Measurements from ENCODE around the gene MCC.

Gene MCC

DNA sequence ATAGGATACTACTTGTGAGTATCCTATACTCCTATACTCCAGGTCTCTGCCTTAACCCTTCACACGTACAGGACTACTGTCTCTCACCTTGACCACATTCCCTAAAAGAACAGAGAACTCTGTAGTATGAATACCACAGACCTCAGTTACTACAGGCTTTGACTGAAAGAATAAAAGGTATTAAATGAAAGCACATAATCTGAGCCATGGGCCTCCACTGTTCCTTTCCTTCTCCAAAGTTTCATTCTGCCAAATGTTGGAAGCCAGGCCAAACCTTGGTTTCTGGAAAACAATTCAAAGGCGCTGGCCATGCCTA is 244.9 kb downstream of the MCC start:
- no peak overlapping the region for H3K56ac ChIP-seq (ENCODE audit: low read length)
- no peak for DNase-seq

DNA sequence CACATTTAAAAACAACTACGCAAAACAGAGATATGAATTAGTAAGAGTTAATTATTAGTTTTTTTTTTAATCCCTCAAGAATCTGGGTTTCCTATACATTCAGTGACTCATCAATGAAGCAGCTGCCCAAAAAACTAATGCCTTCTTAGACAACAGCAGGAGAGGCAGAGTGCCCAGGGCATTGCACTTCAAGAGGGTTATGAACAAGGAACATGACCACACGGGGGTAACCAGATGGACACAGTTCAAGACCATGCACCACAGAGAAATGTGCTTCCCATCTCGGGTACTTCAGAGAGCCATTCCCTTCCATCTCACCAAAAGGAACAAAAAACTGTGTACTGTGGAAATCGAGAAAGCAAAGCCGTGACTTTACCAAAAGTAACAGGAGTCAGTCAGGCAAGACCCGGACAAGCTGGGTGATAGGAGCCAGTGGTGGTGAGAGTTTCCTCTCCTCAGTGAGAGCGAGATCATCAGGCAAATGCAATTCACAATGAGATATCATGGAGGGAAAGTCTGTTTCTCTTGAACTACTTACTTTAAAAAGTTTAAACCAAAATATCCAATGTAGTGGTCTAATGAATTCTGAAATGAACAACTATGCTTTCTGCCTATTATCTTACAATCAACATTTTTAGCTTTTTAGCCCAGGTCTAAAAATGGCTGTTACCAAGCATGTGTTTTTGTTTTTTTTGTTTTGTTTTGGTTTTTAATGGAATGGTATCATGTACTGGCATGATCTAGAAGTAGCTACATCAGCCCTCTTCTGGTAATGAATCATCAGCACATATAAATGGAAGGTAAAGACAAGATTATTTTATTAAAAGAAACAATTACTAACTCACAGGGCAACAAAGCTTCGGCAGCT is 245.5 kb downstream of the MCC start:
- H3K79me1 ChIP-seq (ENCODE audit: low read length), result peaks cover 23% of the 10 kb centered on the region
- no peak overlapping the region for H3K18ac ChIP-seq (ENCODE audit: low read length)
- H3K27ac ChIP-seq (ENCODE audit: low read depth, low read length), result no peak overlapping the region
- H3K23ac ChIP-seq (ENCODE audit: low read length), result no peak overlapping the region
- no CpG with 5 or more reads among the region's 8 CpGs for WGBS (ENCODE audit: extremely low coverage, insufficient coverage, low lambda C conversion rate)
- H3K56ac ChIP-seq (ENCODE audit: low read length), result no peak overlapping the region
- H3K4me2 ChIP-seq (ENCODE audit: low read length), result no peak overlapping the region
- peak overlapping the region; percentile 61 for H4K5ac ChIP-seq (ENCODE audit: low read length)
- H3K4me1 ChIP-seq (ENCODE audit: control insufficient read depth, low read depth, low read length), result peaks cover 35% of the 10 kb centered on the region
- H3K36me3 ChIP-seq (ENCODE audit: control insufficient read depth, insufficient read depth, low read length), result no peaks in the 10 kb centered on the region
- no peak for DNase-seq
- H2BK15ac ChIP-seq (replicated peaks; ENCODE audit: low read depth), result no peak overlapping the region
- no peak overlapping the region for H2BK120ac ChIP-seq (ENCODE audit: low read depth, low read length)
- peak overlapping the region; percentile 12 for H2BK5ac ChIP-seq (ENCODE audit: low read length)
- no peak overlapping the region for H3K4ac ChIP-seq (ENCODE audit: low read depth, low read length)
- no peak overlapping the region for H3K4me3 ChIP-seq (ENCODE audit: low read length)
- H3K9ac ChIP-seq (ENCODE audit: low read length), result no peak overlapping the region
- H3K79me2 ChIP-seq (ENCODE audit: control insufficient read depth, insufficient read depth, low read length), result peaks cover 41% of the 10 kb centered on the region
- H3K27me3 ChIP-seq (ENCODE audit: insufficient read depth, low read length, poor library complexity), result no peaks in the 10 kb centered on the region
- H4K8ac ChIP-seq (ENCODE audit: low read depth, low read length), result no peak overlapping the region
- H2AK5ac ChIP-seq (ENCODE audit: low read length), result peak overlapping the region; percentile 23

More for the DNA sequence above, 244.9 kb downstream of the MCC start:
- Histone ChIP-seq H3K23ac (ENCODE audit: low read length) (no peak overlapping the region), H2BK15ac (replicated peaks; ENCODE audit: low read depth) (no peak overlapping the region), H2AK5ac (ENCODE audit: low read length) (peak overlapping the region; percentile 27), H4K8ac (ENCODE audit: low read depth, low read length) (no peak overlapping the region), H4K5ac (ENCODE audit: low read length) (no peak overlapping the region), H3K9ac (ENCODE audit: low read length) (no peak overlapping the region), H3K4me1 (ENCODE audit: control insufficient read depth, low read depth, low read length) (peaks cover 34% of the 10 kb centered on the region), H3K4ac (ENCODE audit: low read depth, low read length) (no peak overlapping the region), H3K36me3 (ENCODE audit: control insufficient read depth, insufficient read depth, low read length) (no peaks in the 10 kb centered on the region), H3K18ac (ENCODE audit: low read length) (no peak overlapping the region), H3K79me1 (ENCODE audit: low read length) (peaks cover 24% of the 10 kb centered on the region), H3K27ac (ENCODE audit: low read depth, low read length) (no peak overlapping the region), H3K79me2 (ENCODE audit: control insufficient read depth, insufficient read depth, low read length) (peaks cover 40% of the 10 kb centered on the region), H3K4me3 (ENCODE audit: low read length) (no peak overlapping the region), H2BK5ac (ENCODE audit: low read length) (no peak overlapping the region), H3K27me3 (ENCODE audit: insufficient read depth, low read length, poor library complexity) (no peaks in the 10 kb centered on the region), H2BK120ac (ENCODE audit: low read depth, low read length) (no peak overlapping the region), H3K4me2 (ENCODE audit: low read length) (no peak overlapping the region)
- WGBS (ENCODE audit: extremely low coverage, insufficient coverage, low lambda C conversion rate), result no CpG with 5 or more reads among the region's 2 CpGs

- no peak overlapping the region for H4K8ac ChIP-seq (ENCODE audit: low read depth, low read length)
- H3K23ac ChIP-seq (ENCODE audit: low read length), result no peak overlapping the region
- no peak overlapping the region for H3K4me3 ChIP-seq (ENCODE audit: low read length)
- no peaks in the 10 kb centered on the region for H3K27me3 ChIP-seq (ENCODE audit: insufficient read depth, low read length, poor library complexity)
- H3K4me1 ChIP-seq (ENCODE audit: control insufficient read depth, low read depth, low read length), result peaks cover 26% of the 10 kb centered on the region
- no peak for DNase-seq
- H2AK5ac ChIP-seq (ENCODE audit: low read length), result no peak overlapping the region
- WGBS (ENCODE audit: extremely low coverage, insufficient coverage, low lambda C conversion rate), result no CpG with 5 or more reads among the region's 3 CpGs
- H3K4ac ChIP-seq (ENCODE audit: low read depth, low read length), result no peak overlapping the region
- H3K27ac ChIP-seq (ENCODE audit: low read depth, low read length), result no peak overlapping the region
- peaks cover 38% of the 10 kb centered on the region for H3K79me2 ChIP-seq (ENCODE audit: control insufficient read depth, insufficient read depth, low read length)
- H3K79me1 ChIP-seq (ENCODE audit: low read length), result peaks cover 19% of the 10 kb centered on the region
- H2BK15ac ChIP-seq (replicated peaks; ENCODE audit: low read depth), result no peak overlapping the region
- no peak overlapping the region for H3K9ac ChIP-seq (ENCODE audit: low read length)
- no peak overlapping the region for H2BK120ac ChIP-seq (ENCODE audit: low read depth, low read length)
- no peak overlapping the region for H3K18ac ChIP-seq (ENCODE audit: low read length)
- no peaks in the 10 kb centered on the region for H3K36me3 ChIP-seq (ENCODE audit: control insufficient read depth, insufficient read depth, low read length)
- H2BK5ac ChIP-seq (ENCODE audit: low read length), result no peak overlapping the region
- H3K56ac ChIP-seq (ENCODE audit: low read length), result no peak overlapping the region
- H4K5ac ChIP-seq (ENCODE audit: low read length), result no peak overlapping the region
- H3K4me2 ChIP-seq (ENCODE audit: low read length), result no peak overlapping the region
Observed at GRCh38 chr5:113240951-113241726, 247.1 kb downstream of the MCC start.

DNA sequence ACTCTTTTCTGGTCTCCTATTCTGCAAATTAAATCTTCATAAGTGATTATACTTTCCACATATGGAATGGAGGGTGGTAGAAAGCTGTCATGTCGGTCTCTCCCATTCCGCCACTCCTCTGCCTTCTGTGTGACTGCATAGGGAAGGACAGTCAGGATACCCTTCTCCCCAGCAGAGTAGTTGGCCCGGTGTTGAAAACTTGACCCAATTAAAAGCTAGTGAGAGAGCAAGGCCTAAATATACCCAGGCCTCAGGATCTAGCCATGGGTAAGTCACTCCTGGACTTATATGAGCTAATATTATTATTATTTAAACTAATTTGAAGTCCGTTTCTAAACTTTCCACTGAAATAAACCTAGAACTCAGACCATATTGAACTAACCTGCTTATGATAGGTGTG is 248.2 kb downstream of the MCC start:
- H3K4me1 ChIP-seq (ENCODE audit: control insufficient read depth, low read depth, low read length), result peaks cover 25% of the 10 kb centered on the region
- DNase-seq, result no peak
- no peak overlapping the region for H3K4me2 ChIP-seq (ENCODE audit: low read length)
- H3K4ac ChIP-seq (ENCODE audit: low read depth, low read length), result no peak overlapping the region
- no peak overlapping the region for H3K18ac ChIP-seq (ENCODE audit: low read length)
- no peak overlapping the region for H3K4me3 ChIP-seq (ENCODE audit: low read length)
- no peak overlapping the region for H3K56ac ChIP-seq (ENCODE audit: low read length)
- H2BK15ac ChIP-seq (replicated peaks; ENCODE audit: low read depth), result no peak overlapping the region
- no peaks in the 10 kb centered on the region for H3K36me3 ChIP-seq (ENCODE audit: control insufficient read depth, insufficient read depth, low read length)
- no peak overlapping the region for H4K8ac ChIP-seq (ENCODE audit: low read depth, low read length)
- no peak overlapping the region for H3K9ac ChIP-seq (ENCODE audit: low read length)
- H2BK120ac ChIP-seq (ENCODE audit: low read depth, low read length), result no peak overlapping the region
- no peak overlapping the region for H3K23ac ChIP-seq (ENCODE audit: low read length)
- H3K27me3 ChIP-seq (ENCODE audit: insufficient read depth, low read length, poor library complexity), result no peaks in the 10 kb centered on the region
- WGBS (ENCODE audit: extremely low coverage, insufficient coverage, low lambda C conversion rate), result no CpG with 5 or more reads among the region's 4 CpGs
- H3K27ac ChIP-seq (ENCODE audit: low read depth, low read length), result no peak overlapping the region
- H3K79me2 ChIP-seq (ENCODE audit: control insufficient read depth, insufficient read depth, low read length), result peaks cover 36% of the 10 kb centered on the region
- peaks cover 19% of the 10 kb centered on the region for H3K79me1 ChIP-seq (ENCODE audit: low read length)
- H2BK5ac ChIP-seq (ENCODE audit: low read length), result no peak overlapping the region
- no peak overlapping the region for H4K5ac ChIP-seq (ENCODE audit: low read length)
- no peak overlapping the region for H2AK5ac ChIP-seq (ENCODE audit: low read length)

GRCh38 chr5:113237893-113238292 is 250.4 kb downstream of the MCC start:
- H3K4me1 ChIP-seq (ENCODE audit: control insufficient read depth, low read depth, low read length), result peaks cover 23% of the 10 kb centered on the region
- H3K23ac ChIP-seq (ENCODE audit: low read length), result no peak overlapping the region
- H2BK120ac ChIP-seq (ENCODE audit: low read depth, low read length), result no peak overlapping the region
- DNase-seq, result no peak
- H2BK5ac ChIP-seq (ENCODE audit: low read length), result no peak overlapping the region
- H2BK15ac ChIP-seq (replicated peaks; ENCODE audit: low read depth), result peak overlapping the region; percentile 97
- H3K4me2 ChIP-seq (ENCODE audit: low read length), result no peak overlapping the region
- peaks cover 29% of the 10 kb centered on the region for H3K79me2 ChIP-seq (ENCODE audit: control insufficient read depth, insufficient read depth, low read length)
- no peak overlapping the region for H2AK5ac ChIP-seq (ENCODE audit: low read length)
- peaks cover 14% of the 10 kb centered on the region for H3K79me1 ChIP-seq (ENCODE audit: low read length)
- no peaks in the 10 kb centered on the region for H3K27me3 ChIP-seq (ENCODE audit: insufficient read depth, low read length, poor library complexity)
- H4K8ac ChIP-seq (ENCODE audit: low read depth, low read length), result no peak overlapping the region
- no peak overlapping the region for H3K27ac ChIP-seq (ENCODE audit: low read depth, low read length)
- no peak overlapping the region for H4K5ac ChIP-seq (ENCODE audit: low read length)
- no peak overlapping the region for H3K56ac ChIP-seq (ENCODE audit: low read length)
- H3K4me3 ChIP-seq (ENCODE audit: low read length), result no peak overlapping the region
- no peak overlapping the region for H3K4ac ChIP-seq (ENCODE audit: low read depth, low read length)
- no peak overlapping the region for H3K9ac ChIP-seq (ENCODE audit: low read length)
- no peaks in the 10 kb centered on the region for H3K36me3 ChIP-seq (ENCODE audit: control insufficient read depth, insufficient read depth, low read length)
- no peak overlapping the region for H3K18ac ChIP-seq (ENCODE audit: low read length)

Measured in mesendoderm (in vitro differentiated cells).